H9 (cell line): ENCODE data around the gene FCF1. TPM values are rescaled to one million over a fixed set of nuclear protein-coding genes. Genes with fewer than 3 reads are reported as not detected.

Source experiments
- DNase-seq: peaks from one replicate; pipeline ENCODE4 v3.0.0-alpha.2; 2017
- H2AFZ ChIP-seq: one replicate; pipeline ENCODE4 v1.6.1; 2013; ENCODE audit warnings: mild to moderate bottlenecking, low read length, control low read depth, moderate library complexity
- H2AK5ac ChIP-seq: 2 replicates; pipeline ENCODE4 v1.6.1; 2013; ENCODE audit warnings: low read length, control low read depth, mixed read lengths; ENCODE audit not compliant: insufficient read length
- H2BK120ac ChIP-seq: one replicate; pipeline ENCODE4 v1.6.1; 2013; ENCODE audit warnings: low read depth, mild to moderate bottlenecking, low read length, control low read depth, inconsistent platforms; ENCODE audit not compliant: poor library complexity, severe bottlenecking
- H2BK12ac ChIP-seq: 2 replicates; pipeline ENCODE4 v1.6.1; 2013; ENCODE audit warnings: low read length, control low read depth, mixed read lengths, low read depth; ENCODE audit not compliant: insufficient read length
- H2BK15ac ChIP-seq: 2 replicates; pipeline ENCODE4 v1.6.1; 2013; ENCODE audit warnings: low read depth, low read length, control low read depth
- H2BK20ac ChIP-seq: one replicate; pipeline ENCODE4 v1.6.1; 2013; ENCODE audit warnings: low read depth, mild to moderate bottlenecking, low read length, control low read depth, inconsistent platforms; ENCODE audit not compliant: poor library complexity, severe bottlenecking
- H2BK5ac ChIP-seq: 2 replicates; pipeline ENCODE4 v1.6.1; 2013; ENCODE audit warnings: low read length, control low read depth, mixed read lengths; ENCODE audit not compliant: insufficient read length
- H3K14ac ChIP-seq: 2 replicates; pipeline ENCODE4 v1.6.1; 2013; ENCODE audit warnings: low read length, control low read depth; ENCODE audit not compliant: insufficient read depth
- H3K18ac ChIP-seq: 2 replicates; pipeline ENCODE4 v1.6.1; 2013; ENCODE audit warnings: low read depth, mild to moderate bottlenecking, mixed read lengths, low read length, control low read depth; ENCODE audit not compliant: insufficient read length
- H3K23ac ChIP-seq: 2 replicates; pipeline ENCODE4 v1.6.1; 2013; ENCODE audit warnings: low read length, control low read depth, mixed read lengths, low read depth; ENCODE audit not compliant: insufficient read length
- H3K23me2 ChIP-seq: 2 replicates; pipeline ENCODE4 v1.6.1; 2013; ENCODE audit warnings: low read depth, mild to moderate bottlenecking, mixed read lengths, low read length, control low read depth; ENCODE audit not compliant: insufficient read length, poor library complexity, severe bottlenecking
- H3K27ac ChIP-seq: 2 replicates; pipeline ENCODE4 v1.5.1; 2013; ENCODE audit warnings: low read length, control low read depth, mixed read lengths, low read depth; ENCODE audit not compliant: insufficient read length
- H3K27me3 ChIP-seq: 2 replicates; pipeline ENCODE4 v1.6.1; 2013; ENCODE audit warnings: low read length, control low read depth, inconsistent platforms; ENCODE audit not compliant: insufficient read depth
- H3K4ac ChIP-seq: 2 replicates; pipeline ENCODE4 v1.6.1; 2013; ENCODE audit warnings: low read depth, mild to moderate bottlenecking, control low read depth, inconsistent platforms, low read length, moderate library complexity
- H3K4me1 ChIP-seq: 2 replicates; pipeline ENCODE4 v1.6.1; 2013; ENCODE audit warnings: low read length, control low read depth, inconsistent platforms; ENCODE audit not compliant: insufficient read depth
- H3K4me2 ChIP-seq: 2 replicates; pipeline ENCODE4 v1.6.1; 2013; ENCODE audit warnings: low read length, control low read depth, mixed read lengths; ENCODE audit not compliant: insufficient read length, insufficient read depth
- H3K56ac ChIP-seq: 2 replicates; pipeline ENCODE4 v1.6.1; 2013; ENCODE audit warnings: low read depth, mild to moderate bottlenecking, mixed read lengths, low read length, control low read depth; ENCODE audit not compliant: insufficient read length
- H3K79me1 ChIP-seq: 2 replicates; pipeline ENCODE4 v1.6.1; 2013; ENCODE audit warnings: low read depth, mild to moderate bottlenecking, moderate library complexity, low read length, control low read depth, inconsistent platforms; ENCODE audit not compliant: insufficient read depth, poor library complexity, severe bottlenecking
- H3K79me2 ChIP-seq: 2 replicates; pipeline ENCODE4 v1.6.1; 2013; ENCODE audit warnings: low read length, control low read depth, inconsistent platforms; ENCODE audit not compliant: insufficient read depth
- H3K9ac ChIP-seq: 2 replicates; pipeline ENCODE4 v1.6.1; 2013; ENCODE audit warnings: low read length, control low read depth, mixed read lengths; ENCODE audit not compliant: insufficient read length; ENCODE audit errors: extremely low read depth
- H3K9me3 ChIP-seq: one replicate; pipeline ENCODE4 v1.6.1; 2013; ENCODE audit warnings: low read depth, low read length, inconsistent platforms; ENCODE audit not compliant: control insufficient read depth
- H3T11ph ChIP-seq: one replicate; pipeline ENCODE4 v1.6.1; 2013; ENCODE audit warnings: mild to moderate bottlenecking, low read length, control low read depth, inconsistent platforms
- H4K20me1 ChIP-seq: one replicate; pipeline ENCODE4 v1.6.1; 2013; ENCODE audit not compliant: control insufficient read depth, insufficient read length, insufficient read depth
- H4K5ac ChIP-seq: 2 replicates; pipeline ENCODE4 v1.6.1; 2013; ENCODE audit warnings: low read depth, mild to moderate bottlenecking, mixed read lengths, low read length, control low read depth; ENCODE audit not compliant: insufficient read length
- H4K8ac ChIP-seq: replicated peaks from 2 replicates; pipeline ENCODE4 v1.6.1; 2013; ENCODE audit warnings: low read length, control low read depth, mixed read lengths, low read depth; ENCODE audit not compliant: insufficient read length
- H4K91ac ChIP-seq: 2 replicates; pipeline ENCODE4 v1.6.1; 2013; ENCODE audit warnings: low read depth, mild to moderate bottlenecking, moderate library complexity, mixed read lengths, low read length, control low read depth; ENCODE audit not compliant: insufficient read length
- H3K27ac Mint-ChIP-seq, 3 experiments: 2 replicates in 2 of 3; 3 replicates in 1 of 3; pipeline ENCODE4 v1.8.0; 2020 to 2021; ENCODE audit warnings: mixed read lengths in 3 of 3, mild to moderate bottlenecking in 1 of 3, moderate library complexity in 1 of 3
- H3K27me3 Mint-ChIP-seq: 2 replicates; pipeline ENCODE4 v1.8.0; 2021; ENCODE audit warnings: low read depth, mild to moderate bottlenecking, moderate library complexity, mixed read lengths
- H3K36me3 Mint-ChIP-seq, 3 experiments: 2 replicates in 2 of 3; 3 replicates in 1 of 3; pipeline ENCODE4 v1.8.0; 2020 to 2021; ENCODE audit warnings: low read depth in 3 of 3, mixed read lengths in 3 of 3; ENCODE audit not compliant: insufficient read depth in 1 of 3
- H3K4me1 Mint-ChIP-seq, 2 experiments: 2 replicates each; pipeline ENCODE4 v1.8.0; 2020; ENCODE audit warnings: mixed read lengths in 2 of 2
- H3K4me3 Mint-ChIP-seq, 2 experiments: 2 replicates in 1 of 2; 3 replicates in 1 of 2; pipeline ENCODE4 v1.8.0; 2020 to 2021; ENCODE audit warnings: mild to moderate bottlenecking in 2 of 2, mixed read lengths in 2 of 2, moderate library complexity in 1 of 2
- H3K9me3 Mint-ChIP-seq, 2 experiments: 2 replicates in 1 of 2; 3 replicates in 1 of 2; pipeline ENCODE4 v1.8.0; 2020; ENCODE audit warnings: mild to moderate bottlenecking in 2 of 2, mixed read lengths in 2 of 2, moderate library complexity in 1 of 2
- WGBS: extraction: QIAGEN DNeasy Blood & Tissue Kit; methylation state at CpG from one replicate; pipeline ENCODE4 v1.1.7; 2013; ENCODE audit warnings: missing lambda C conversion rate, low lambda C conversion rate, mixed read lengths; ENCODE audit not compliant: insufficient read length; ENCODE audit errors: extremely low coverage; 5-methylcytosine and 5-hydroxymethylcytosine counted together
- total RNA-seq: library from RNA; stranded (reverse); gene quantifications from 2 replicates; pipeline ENCODE4 v1.2.1, GENCODE V29; 2021
- TF ChIP-seq, protein P1 (sequence below): fragments of 200-600 bp; sonication (generic); conservative IDR thresholded peaks from 3 replicates; pipeline ENCODE4 v1.8.0; 2021; ENCODE audit warnings: antibody characterized with exemption, mild to moderate bottlenecking

The FCF1 gene
- total RNA-seq, 1 experiment from 2014 or later: 87.7 TPM

DNA sequence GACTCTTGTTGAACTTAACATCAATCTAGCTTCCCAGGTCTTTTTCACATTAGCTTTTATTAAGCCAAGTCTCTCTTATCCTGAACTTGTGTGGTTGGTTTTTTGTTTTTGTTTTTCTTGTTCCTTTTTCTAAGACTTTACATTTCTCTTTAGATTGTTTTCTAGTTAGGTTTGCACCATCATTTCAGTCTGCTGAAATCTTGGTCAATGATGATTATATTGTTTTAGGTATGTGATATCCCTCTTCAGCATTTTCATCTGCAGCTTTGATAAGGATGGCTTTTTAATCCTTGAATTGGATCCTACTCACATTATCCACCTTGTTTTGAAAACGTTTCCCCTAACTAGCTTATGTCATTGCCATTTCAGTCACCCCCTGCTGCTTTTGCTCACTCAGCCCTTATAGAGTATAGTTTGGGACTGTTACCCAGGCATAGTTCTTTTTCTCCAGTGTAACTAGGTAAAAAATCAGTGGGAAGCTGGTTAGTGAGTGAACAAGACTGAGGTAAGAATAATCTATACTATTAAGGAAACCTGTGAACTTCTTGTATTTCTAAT, 72.2 kb downstream of the FCF1 start:
- WGBS: no CpG with 5 or more reads among the region's 1 CpG
- H4K20me1 ChIP-seq: no peaks in the 10 kb centered on the region
- Mint-ChIP-seq H3K4me1 (no peaks in the 10 kb centered on the region; a peak in 1 of 4 replicates), H3K27me3 (no peaks in the 10 kb centered on the region), H3K4me3 (no peak overlapping the region), H3K27ac (no peak overlapping the region; a peak in 1 of 7 replicates), H3K36me3 (peaks cover 40 to 83% (median 78%) of the 10 kb centered on the region in 3 experiments; a peak in 6 of 7 replicates), H3K9me3 (0 out of 5 replicates have a peak, but pooled peaks cover 0 to 2% of the 10 kb centered on the region in 2 experiments)
- H3K79me1 ChIP-seq: peaks cover 3% of the 10 kb centered on the region
- no peak overlapping the region for H3K4me2 ChIP-seq
- no peaks in the 10 kb centered on the region for H3K23me2 ChIP-seq
- no peak overlapping the region for H3K56ac ChIP-seq
- TF ChIP-seq, protein P1, sequence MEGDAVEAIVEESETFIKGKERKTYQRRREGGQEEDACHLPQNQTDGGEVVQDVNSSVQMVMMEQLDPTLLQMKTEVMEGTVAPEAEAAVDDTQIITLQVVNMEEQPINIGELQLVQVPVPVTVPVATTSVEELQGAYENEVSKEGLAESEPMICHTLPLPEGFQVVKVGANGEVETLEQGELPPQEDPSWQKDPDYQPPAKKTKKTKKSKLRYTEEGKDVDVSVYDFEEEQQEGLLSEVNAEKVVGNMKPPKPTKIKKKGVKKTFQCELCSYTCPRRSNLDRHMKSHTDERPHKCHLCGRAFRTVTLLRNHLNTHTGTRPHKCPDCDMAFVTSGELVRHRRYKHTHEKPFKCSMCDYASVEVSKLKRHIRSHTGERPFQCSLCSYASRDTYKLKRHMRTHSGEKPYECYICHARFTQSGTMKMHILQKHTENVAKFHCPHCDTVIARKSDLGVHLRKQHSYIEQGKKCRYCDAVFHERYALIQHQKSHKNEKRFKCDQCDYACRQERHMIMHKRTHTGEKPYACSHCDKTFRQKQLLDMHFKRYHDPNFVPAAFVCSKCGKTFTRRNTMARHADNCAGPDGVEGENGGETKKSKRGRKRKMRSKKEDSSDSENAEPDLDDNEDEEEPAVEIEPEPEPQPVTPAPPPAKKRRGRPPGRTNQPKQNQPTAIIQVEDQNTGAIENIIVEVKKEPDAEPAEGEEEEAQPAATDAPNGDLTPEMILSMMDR: no peak
- H3K9me3 ChIP-seq: no peaks in the 10 kb centered on the region
- H3K27ac ChIP-seq: no peak overlapping the region
- H3K4ac ChIP-seq: no peak overlapping the region
- H2BK15ac ChIP-seq: no peak overlapping the region
- H4K91ac ChIP-seq: no peak overlapping the region
- no peak overlapping the region for H2BK20ac ChIP-seq
- H3K23ac ChIP-seq: no peak overlapping the region
- no peak overlapping the region for H2BK5ac ChIP-seq
- H3K4me1 ChIP-seq: no peaks in the 10 kb centered on the region
- H3K9ac ChIP-seq: no peak overlapping the region
- no peak overlapping the region for H3K14ac ChIP-seq
- H3T11ph ChIP-seq: no peak overlapping the region
- H2AK5ac ChIP-seq: no peak overlapping the region
- no peaks in the 10 kb centered on the region for H3K27me3 ChIP-seq
- no peak overlapping the region for H2BK12ac ChIP-seq
- no peak overlapping the region for H3K18ac ChIP-seq
- H4K8ac ChIP-seq: no peak overlapping the region
- no peaks in the 10 kb centered on the region for H3K79me2 ChIP-seq
- no peak overlapping the region for H2AFZ ChIP-seq
- H2BK120ac ChIP-seq: no peak overlapping the region
- H4K5ac ChIP-seq: no peak overlapping the region
- no peak for DNase-seq
